ENCODE data around the gene UGT1A6.

The UGT1A6 gene

GRCh38 chr2:233772153-233772552 is 79.5 kb downstream of the UGT1A6 start:
- DNase-seq, result no peak

- DNase-seq, result no peak
Observed at GRCh38 chr2:233772583-233772982, 79.9 kb downstream of the UGT1A6 start.

GRCh38 chr2:233773854-233774253 is 81.2 kb downstream of the UGT1A6 start:
- no peak for DNase-seq

- no peak for DNase-seq
Observed at GRCh38 chr2:233775414-233775813, 82.7 kb downstream of the UGT1A6 start.

DNA sequence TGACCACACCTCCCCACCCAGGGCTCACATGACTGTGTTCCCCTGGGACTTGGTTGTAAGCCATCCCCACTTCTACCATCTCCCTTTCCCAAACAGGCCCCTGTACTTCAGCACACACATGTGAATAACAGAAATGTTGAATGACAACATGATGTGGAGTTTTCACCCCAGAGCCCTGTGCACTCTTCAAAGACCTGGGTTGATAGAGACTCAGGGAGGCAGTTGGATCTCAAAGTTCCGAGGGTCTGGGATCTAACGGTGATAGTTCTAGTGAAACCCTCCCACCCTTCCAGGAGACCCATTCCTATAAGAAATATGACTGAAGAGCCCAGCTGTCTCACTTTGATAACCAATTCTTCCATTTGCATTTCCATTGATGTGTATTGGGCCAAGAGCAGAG is 85.3 kb downstream of the UGT1A6 start, which contains the start of gene MROH2A:
TSS of gene MROH2A (plus strand) at position 301 of the 400 bp plus-strand sequence. CDS start 1,029 bp downstream, outside the sequence.
- DNase-seq, result no peak

- DNase-seq, result no peak
Observed at GRCh38 chr2:233779722-233780121, 87.0 kb downstream of the UGT1A6 start.

- no peak for DNase-seq
Observed at GRCh38 chr2:233780771-233781170, 88.1 kb downstream of the UGT1A6 start.

DNA sequence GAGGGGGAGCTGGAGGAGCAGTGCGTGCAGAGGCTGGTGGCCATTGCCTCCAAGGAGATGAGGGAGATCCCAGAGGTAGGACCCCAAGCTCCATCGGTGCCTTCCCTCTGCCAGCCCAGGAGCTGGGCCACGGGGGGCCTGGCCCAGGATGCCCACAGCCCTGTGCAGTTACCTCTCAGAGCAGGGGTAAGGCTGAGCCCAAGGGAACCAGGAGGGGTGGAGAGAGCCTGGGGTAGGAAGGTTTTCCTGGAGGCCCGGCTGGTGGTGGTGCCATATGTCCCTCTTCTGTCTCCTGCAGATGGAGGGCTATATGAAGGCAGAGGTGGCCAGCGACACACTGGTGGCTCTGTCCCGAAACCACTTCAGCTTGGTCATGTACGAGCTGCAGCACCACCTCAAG is 96.9 kb downstream of the UGT1A6 start:
- DNase-seq, result no peak

GRCh38 chr2:233791151-233791882 is 98.6 kb downstream of the UGT1A6 start:
- no peak for DNase-seq

DNA sequence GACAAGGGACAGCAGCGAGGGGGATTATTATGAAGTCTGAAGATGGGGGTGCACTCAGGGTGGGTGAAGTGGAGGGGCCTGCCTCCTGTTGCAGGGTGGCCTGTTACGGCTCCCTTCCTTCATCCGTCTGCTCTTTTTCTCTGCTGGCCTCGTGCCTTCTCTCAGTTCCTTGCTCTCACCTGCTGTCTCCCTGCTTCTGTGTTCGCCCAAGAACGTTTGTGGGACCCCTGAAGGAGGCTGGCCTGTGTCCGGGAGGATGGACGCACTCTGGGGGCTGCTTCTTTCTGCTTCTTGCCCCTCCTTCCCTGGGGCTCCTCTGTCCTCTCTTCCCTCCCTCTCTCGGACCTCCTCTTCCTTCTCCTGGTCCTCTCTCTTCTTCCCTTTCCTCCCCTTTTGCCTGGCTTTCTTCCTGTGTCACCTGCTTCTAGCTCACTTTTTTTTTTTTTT is 99.2 kb downstream of the UGT1A6 start:
- no peak for DNase-seq

DNA sequence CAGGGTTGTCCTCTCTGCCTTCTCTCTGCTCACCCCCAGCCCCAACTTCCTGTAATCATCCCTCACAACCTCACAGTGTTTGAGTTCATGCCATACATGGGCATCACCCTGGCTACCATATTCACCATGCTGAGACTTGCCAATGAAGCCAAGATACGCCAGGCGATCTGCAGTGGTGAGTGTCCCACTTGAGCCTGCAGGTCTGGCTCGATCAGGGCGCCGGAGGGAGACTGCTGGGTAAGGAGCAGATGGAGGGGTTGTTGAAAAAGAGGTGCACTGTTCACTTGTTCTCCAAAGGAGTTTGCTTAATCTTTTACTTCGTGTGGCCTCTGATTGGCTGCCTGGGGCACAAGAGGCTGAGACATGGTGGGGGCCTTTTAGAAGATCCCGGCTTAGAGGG is 100.0 kb downstream of the UGT1A6 start:
- no peak for DNase-seq

GRCh38 chr2:233793465-233794127 is 100.9 kb downstream of the UGT1A6 start:
- DNase-seq, result no peak

GRCh38 chr2:233794128-233794658 is 101.5 kb downstream of the UGT1A6 start:
- DNase-seq, result no peak

- DNase-seq, result no peak
Observed at GRCh38 chr2:233795735-233796171, 103.1 kb downstream of the UGT1A6 start.

DNA sequence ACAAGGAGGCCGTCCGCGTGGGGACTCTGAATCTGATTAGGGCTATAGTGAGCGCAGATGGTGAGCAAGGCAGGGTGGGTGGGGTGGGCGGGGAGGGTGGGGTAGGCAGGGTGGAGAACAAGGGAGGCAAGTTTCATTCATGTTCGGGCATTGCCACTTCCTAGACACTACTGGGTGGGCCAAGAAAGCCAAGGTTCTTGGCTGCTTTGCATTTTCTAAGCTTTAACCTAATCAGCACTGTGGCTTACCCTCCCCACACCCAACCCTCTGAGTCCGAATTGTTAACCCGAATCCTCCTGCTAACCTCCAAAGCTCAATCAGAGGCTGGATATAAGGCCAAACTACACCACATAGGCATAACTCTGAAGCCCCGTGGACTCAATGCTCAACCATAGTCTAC is 103.6 kb downstream of the UGT1A6 start:
- no peak for DNase-seq

DNA sequence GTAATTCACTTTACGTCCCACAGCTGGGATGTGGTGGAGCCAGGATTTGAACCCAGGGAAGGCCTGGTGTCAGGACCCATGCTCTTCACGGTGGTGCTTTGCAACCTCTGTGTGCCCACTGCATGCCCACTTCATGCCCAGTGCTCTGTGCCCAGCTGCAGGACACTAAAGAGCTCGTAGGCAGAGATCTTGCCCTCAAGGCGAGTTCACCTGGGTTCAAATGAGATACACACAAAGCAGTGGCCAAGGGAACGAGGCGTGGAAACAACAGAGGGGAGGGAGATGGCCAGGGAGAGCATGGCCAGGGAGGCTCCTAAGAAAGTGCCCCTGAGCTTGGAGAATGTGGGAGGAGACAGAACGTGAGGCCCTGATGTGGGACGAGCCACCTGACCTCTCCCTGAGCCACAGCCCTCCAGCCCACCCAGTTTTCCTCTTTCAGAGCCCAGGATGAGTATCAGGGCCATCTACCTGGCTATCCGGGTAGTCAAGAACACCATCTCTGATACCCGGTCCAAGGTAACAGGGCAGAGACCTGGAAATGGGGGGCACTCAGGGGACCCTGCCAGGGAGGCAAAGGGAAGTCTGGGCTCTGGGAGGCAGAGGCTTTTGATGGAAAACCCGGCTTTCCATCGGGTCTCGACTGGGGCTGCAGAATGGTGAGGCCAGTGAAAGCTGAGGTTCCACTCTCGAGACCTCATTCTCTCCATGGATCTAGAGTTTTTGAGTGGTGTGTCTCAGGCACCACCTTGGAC is 105.8 kb downstream of the UGT1A6 start:
- DNase-seq, result no peak

DNA sequence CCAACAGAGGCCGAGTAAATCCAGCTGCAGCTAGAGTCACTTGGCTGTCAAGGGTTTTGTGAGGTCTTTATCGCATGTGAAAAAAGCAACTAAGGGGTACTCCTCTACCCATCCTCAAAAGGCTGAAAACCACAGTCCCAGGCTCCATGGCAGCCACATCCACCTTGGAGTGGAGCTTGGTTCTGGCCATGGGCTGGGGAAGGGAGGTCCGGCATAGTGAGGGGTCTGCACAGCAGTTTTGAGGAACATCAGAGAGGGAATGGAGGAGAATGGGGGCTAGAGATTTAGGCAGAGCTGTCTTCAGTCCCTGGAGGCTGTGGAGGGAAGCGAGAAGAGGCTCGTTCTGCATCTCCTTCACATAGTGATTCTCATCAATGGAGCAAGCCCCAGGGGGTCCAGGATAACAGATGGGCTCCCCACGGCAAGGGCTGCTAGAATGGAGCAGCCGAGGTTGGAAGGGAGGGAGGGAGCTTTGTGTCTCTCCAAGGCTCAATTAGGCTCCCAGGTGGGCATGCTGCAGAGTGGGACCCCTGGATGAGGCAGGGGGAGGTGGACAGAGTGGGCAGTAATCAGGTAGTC is 106.5 kb downstream of the UGT1A6 start:
- no peak for DNase-seq

DNA sequence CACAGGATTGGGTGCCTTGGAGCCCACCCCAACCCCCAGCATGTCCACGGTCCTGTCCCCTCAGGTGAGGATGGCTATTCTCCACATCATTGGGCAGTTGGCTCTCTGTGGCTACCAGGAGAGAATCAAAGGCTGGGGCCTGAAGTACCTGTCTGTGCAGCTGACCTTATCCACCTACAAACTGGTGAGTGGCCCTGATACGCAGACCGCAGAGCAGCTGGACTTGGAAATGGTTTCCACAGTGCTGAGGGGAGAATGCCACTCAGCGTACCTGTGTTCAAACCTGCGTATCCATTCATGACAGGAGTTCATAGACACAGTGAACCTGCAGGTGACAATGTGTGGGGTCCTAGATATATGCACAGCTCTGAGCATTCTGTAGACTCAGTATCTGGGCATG is 107.0 kb downstream of the UGT1A6 start:
- no peak for DNase-seq

- no peak for DNase-seq
Observed at GRCh38 chr2:233800208-233800607, 107.5 kb downstream of the UGT1A6 start.

GRCh38 chr2:233801357-233802131 is 108.9 kb downstream of the UGT1A6 start:
- no peak for DNase-seq

DNA sequence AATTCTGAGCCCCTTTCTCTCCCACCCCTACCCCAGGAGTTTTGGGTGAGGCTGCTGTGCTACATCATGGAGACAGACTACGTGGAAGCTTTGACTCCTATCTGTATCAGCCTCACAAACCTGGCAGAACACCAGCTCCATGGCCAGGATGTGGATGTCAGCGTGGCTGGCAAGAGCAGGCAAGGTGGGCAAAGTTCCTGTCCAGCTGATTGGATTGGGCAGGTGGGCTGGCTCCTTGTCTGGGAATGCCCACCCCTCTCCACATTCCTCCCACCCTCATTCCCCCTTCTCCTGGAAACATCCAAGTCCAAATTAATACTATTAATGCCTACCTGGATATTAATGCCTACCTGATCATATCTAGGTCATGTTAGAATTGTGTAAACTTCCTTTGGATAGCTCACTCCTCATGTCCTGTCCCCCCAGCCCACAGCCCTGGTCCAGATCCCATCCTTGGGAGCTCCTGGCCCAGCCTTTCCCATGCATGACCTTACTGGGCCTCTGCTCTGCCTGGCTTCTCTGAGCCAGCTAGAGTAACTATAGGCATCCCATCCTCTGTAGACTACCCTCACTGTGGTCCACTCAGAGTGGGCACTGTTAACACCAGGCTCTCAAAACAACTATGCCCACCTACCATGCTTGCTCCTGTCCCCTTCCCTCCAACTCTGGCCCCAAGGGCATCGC is 109.6 kb downstream of the UGT1A6 start:
- no peak for DNase-seq

Measured in right hindlimb (tissue), 1 donor.